C1 segment of cervical spinal cord (tissue), 14 donors: ENCODE measurements around the gene LMO7.
"Not testable (repeated sequence)": the region's sequence is repeated elsewhere in the genome, so short reads cannot be mapped to it uniquely, and the experiment has no call there.

Experiments used
- DNase-seq, 14 donors: peaks; one replicate each; lab custom pipeline; 2025; lab: John Stamatoyannopoulos, UW

Gene LMO7

GRCh38 chr13:75740031-75740430 is 103.9 kb downstream of the LMO7 start:
- no peak for DNase-seq

- not testable (repeated sequence) for DNase-seq
Measured at GRCh38 chr13:75743072-75743471, 106.9 kb downstream of the LMO7 start.

DNA sequence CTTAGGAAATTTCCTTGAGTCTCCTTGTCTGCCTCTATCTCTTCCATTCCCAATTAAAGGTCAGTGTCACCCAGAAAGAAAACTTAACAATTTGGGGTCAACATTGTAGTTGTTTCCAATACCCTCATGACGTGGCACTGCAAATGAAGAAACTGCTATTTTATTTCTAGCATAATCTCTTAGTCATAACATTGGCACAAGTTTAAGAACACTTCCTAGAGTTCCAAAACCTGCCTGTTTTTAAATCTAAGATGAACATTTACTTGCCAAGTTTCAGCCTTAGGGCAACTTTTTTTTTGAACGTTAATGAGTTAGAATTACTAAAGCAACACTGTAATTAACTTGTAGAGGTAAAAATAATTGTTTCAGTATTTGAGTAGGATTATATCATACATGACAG is 108.0 kb downstream of the LMO7 start:
- DNase-seq = no peak

- no peak for DNase-seq
Measured at GRCh38 chr13:75745387-75745786, 109.3 kb downstream of the LMO7 start.

GRCh38 chr13:75748874-75749273 is 112.7 kb downstream of the LMO7 start:
- no peak for DNase-seq

GRCh38 chr13:75749407-75749806 is 113.3 kb downstream of the LMO7 start:
- peak in 1 of 14 donors; percentile 9 for DNase-seq

DNA sequence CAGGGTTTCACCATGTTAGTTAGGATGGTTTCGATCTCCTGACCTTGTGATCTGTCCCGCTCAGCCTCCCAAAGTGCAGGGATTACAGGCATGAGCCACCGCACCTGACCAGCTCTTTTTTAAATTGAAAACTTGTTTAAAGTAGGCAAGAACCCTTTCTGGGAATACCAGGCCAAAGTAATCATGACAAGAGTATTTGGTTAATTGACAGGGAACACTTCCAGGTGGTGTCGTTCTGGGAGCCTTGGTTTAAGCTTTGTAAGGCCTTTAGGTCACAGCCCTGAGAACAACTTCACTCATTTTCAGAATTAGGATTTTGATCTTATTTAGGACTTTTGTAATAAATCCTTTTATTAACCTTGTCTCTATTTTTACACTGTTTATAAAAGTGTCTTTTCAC is 115.2 kb downstream of the LMO7 start:
- no peak for DNase-seq

DNA sequence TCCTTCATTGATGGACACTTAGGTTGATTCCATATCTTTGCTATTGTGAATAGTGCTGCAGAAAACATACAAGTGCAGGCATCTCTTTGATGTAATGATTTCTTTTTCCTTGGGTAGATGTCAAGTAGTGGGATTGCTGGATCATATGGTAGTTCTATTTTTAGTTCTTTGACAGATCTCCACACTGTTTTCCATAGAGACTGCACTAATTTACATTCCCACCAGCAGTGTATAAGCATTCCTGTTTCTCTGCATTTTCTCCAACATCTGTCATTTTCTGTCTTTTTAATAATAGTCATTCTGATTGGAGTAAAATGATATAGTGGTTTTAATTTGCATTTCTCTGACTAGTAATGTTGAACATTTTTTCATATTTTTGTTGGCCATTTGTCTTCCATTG is 116.7 kb downstream of the LMO7 start:
- no peak for DNase-seq

- DNase-seq = no peak
Measured at GRCh38 chr13:75754936-75755335, 118.8 kb downstream of the LMO7 start.

DNA sequence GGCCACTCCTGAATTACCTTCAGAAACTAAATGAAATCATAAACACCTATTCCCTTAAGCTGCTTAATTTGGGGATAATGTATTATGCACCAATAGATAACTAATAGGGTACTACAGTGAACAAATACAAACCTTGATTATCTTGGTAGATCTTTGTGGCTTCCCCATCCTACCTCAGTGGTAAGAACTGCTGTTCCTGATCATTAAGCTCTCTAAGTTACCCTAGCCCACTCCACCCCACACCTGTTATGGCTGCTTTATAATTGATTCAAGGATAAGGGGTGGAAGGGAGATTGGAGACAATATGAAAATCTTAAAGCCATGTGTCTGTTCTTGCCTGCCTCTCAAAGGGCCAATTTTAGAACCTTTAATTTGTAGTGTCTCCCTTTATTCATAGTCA is 121.2 kb downstream of the LMO7 start:
- DNase-seq = no peak

GRCh38 chr13:75759531-75759930 is 123.4 kb downstream of the LMO7 start:
- no peak for DNase-seq

- no peak for DNase-seq
Measured at GRCh38 chr13:75760131-75761021, 124.2 kb downstream of the LMO7 start.

GRCh38 chr13:75761369-75761768 is 125.2 kb downstream of the LMO7 start:
- no peak for DNase-seq

DNA sequence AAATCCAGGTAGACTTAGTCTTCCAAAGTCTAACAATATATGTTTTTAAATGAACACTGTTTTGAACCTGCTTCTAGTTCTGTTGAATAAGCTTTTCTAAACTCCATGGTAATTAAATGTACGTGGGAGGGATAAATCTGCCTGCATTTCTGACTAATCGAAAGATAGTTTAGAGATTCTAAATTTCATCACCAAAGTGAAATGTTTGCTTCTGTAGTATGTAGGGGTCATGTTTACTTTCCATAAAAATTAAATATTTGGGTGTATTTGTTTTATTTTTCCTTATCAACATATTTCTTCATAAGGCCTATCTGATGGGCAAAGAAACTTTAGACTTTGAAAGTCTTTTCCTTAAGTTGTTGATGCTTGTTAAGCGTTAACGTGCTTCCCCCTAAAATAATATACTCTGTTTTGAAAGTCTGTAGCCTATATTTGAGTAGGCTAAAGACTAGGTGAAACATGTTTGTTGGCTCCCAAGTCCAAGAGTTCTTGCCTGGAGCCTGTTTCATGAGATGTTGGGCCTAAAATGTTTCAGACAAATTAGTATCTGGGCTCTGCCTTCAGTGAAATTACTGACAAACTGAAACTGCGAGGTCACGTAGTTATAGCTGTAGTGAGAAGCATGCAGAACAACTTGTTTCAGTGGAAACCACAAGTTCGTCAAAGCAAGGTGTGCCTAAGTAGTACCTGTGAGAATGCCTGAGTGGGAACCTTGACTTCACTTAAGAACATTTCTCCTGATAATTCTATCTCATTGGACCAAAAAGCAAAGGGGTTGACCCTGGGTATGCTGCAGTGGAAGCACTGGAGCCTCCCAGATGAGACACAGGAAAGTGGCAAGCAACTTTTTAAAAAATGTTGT is 126.2 kb downstream of the LMO7 start:
- DNase-seq = no peak

- no peak for DNase-seq
Measured at GRCh38 chr13:75762955-75763354, 126.8 kb downstream of the LMO7 start.

DNA sequence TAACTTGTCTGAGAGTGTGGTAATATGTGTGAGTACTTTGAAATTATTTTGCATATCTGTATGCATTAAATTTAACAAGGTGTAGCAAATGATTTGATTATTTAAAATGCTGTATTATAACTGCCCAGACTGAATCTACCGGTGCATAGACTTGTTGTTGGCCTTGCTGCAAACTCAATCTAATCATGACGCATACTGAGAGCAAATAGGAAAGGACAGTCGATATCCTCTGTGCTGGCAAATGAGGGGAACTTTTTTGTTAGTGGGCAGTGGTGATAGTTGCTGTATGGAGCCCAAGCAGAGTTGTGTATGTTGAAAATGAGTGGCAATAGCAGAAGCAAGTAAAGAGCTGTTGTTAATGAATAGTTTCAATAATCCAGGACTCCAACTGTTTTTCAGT is 127.4 kb downstream of the LMO7 start:
- no peak for DNase-seq

GRCh38 chr13:75764251-75764925 is 128.3 kb downstream of the LMO7 start:
- no peak for DNase-seq

DNA sequence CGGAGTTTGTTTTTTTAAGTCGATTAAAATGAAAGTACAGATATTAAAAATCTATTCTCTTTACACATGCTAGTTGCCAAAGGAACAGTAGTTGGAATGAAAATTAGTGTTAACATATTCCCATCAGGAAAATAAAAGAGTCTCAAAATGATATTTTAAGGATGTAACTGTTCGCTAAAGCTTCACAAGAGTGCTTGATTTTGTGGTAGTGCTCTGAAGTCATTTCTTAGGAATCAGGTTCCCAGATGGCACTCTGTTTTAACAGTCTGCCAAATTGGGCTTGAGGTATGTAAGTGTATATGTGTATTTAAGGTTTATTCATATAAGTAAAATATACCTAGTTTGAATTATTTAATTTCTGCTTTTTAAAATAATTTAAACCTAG is 128.8 kb downstream of the LMO7 start:
- DNase-seq = no peak

DNA sequence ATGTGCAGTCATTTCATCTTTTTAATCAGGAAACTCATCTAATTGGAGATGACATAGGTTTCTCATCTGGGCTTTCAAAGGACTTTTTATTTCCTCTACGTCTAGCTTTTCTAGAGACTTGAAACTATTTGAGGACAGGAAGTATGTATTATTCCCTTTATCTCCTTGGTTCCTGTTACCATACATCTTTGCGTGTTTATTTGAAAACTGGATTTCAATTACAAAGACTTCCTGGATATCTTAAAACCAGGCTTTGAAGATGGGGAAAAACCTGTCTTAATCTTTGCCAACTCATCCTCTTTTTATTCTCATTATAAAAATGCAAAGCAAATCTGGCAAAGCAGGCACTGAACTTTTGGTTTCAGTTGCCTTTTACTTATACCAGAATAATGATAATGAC is 130.5 kb downstream of the LMO7 start:
- DNase-seq = no peak

GRCh38 chr13:75769141-75769905 is 133.2 kb downstream of the LMO7 start:
- DNase-seq = no peak

GRCh38 chr13:75770164-75770563 is 134.0 kb downstream of the LMO7 start:
- DNase-seq = no peak
